ENCODE measurements around the gene CACNB1.

The CACNB1 gene

GRCh38 chr17:39192901-39193300 lies 4.6 kb downstream of the CACNB1 start:
- Histone ChIP-seq H3K9me3 (ENCODE audit: control insufficient read depth, low read length) (no peaks in the 10 kb centered on the region), H3K27ac (ENCODE audit: insufficient read depth, low read depth, low read length, poor library complexity, severe bottlenecking) (no peak overlapping the region), H3K4me3 (ENCODE audit: insufficient read depth, low read depth, low read length) (no peak overlapping the region), H3K36me3 (ENCODE audit: control insufficient read depth, insufficient read depth, low read length) (peaks cover 8% of the 10 kb centered on the region), H3K4me1 (ENCODE audit: control insufficient read depth, insufficient read depth, low read length) (peaks cover 21% of the 10 kb centered on the region), H3K27me3 (ENCODE audit: control insufficient read depth, insufficient read depth, low read length, poor library complexity, severe bottlenecking) (no peaks in the 10 kb centered on the region)
- 89 to 96% methylated on average over 16 of the region's 16 CpGs for WGBS, 2 experiments

GRCh38 chr17:39191750-39192510 lies 5.5 kb downstream of the CACNB1 start:
- Histone ChIP-seq H3K4me1 (ENCODE audit: control insufficient read depth, insufficient read depth, low read length) (peaks cover 20% of the 10 kb centered on the region), H3K27me3 (ENCODE audit: control insufficient read depth, insufficient read depth, low read length, poor library complexity, severe bottlenecking) (no peaks in the 10 kb centered on the region), H3K36me3 (ENCODE audit: control insufficient read depth, insufficient read depth, low read length) (peaks cover 16% of the 10 kb centered on the region), H3K27ac (ENCODE audit: insufficient read depth, low read depth, low read length, poor library complexity, severe bottlenecking) (no peak overlapping the region), H3K4me3 (ENCODE audit: insufficient read depth, low read depth, low read length) (no peak overlapping the region), H3K9me3 (ENCODE audit: control insufficient read depth, low read length) (no peaks in the 10 kb centered on the region)
- WGBS, 2 experiments = 94% methylated on average over 9 of the region's 9 CpGs

GRCh38 chr17:39187152-39187830 lies 10.2 kb downstream of the CACNB1 start:
- H3K9me3 ChIP-seq (ENCODE audit: control insufficient read depth, low read length) = no peaks in the 10 kb centered on the region
- no peak overlapping the region for H3K4me3 ChIP-seq (ENCODE audit: insufficient read depth, low read depth, low read length)
- H3K4me1 ChIP-seq (ENCODE audit: control insufficient read depth, insufficient read depth, low read length) = no peaks in the 10 kb centered on the region
- H3K27ac ChIP-seq (ENCODE audit: insufficient read depth, low read depth, low read length, poor library complexity, severe bottlenecking) = no peak overlapping the region
- no peaks in the 10 kb centered on the region for H3K27me3 ChIP-seq (ENCODE audit: control insufficient read depth, insufficient read depth, low read length, poor library complexity, severe bottlenecking)
- WGBS, 2 experiments = 94 to 96% methylated on average over 9 of the region's 9 CpGs
- peaks cover 33% of the 10 kb centered on the region for H3K36me3 ChIP-seq (ENCODE audit: control insufficient read depth, insufficient read depth, low read length)

- peaks cover 31% of the 10 kb centered on the region for H3K36me3 ChIP-seq (ENCODE audit: control insufficient read depth, insufficient read depth, low read length)
- no peak overlapping the region for H3K4me3 ChIP-seq (ENCODE audit: insufficient read depth, low read depth, low read length)
- H3K4me1 ChIP-seq (ENCODE audit: control insufficient read depth, insufficient read depth, low read length) = no peaks in the 10 kb centered on the region
- H3K27ac ChIP-seq (ENCODE audit: insufficient read depth, low read depth, low read length, poor library complexity, severe bottlenecking) = no peak overlapping the region
- WGBS, 2 experiments = 96% methylated on average over 15 of the region's 15 CpGs
- H3K9me3 ChIP-seq (ENCODE audit: control insufficient read depth, low read length) = no peaks in the 10 kb centered on the region
- no peaks in the 10 kb centered on the region for H3K27me3 ChIP-seq (ENCODE audit: control insufficient read depth, insufficient read depth, low read length, poor library complexity, severe bottlenecking)
Measured at GRCh38 chr17:39186481-39187002, 10.9 kb downstream of the CACNB1 start.

- no peaks in the 10 kb centered on the region for H3K9me3 ChIP-seq (ENCODE audit: control insufficient read depth, low read length)
- no peak overlapping the region for H3K27ac ChIP-seq (ENCODE audit: insufficient read depth, low read depth, low read length, poor library complexity, severe bottlenecking)
- peaks cover 31% of the 10 kb centered on the region for H3K36me3 ChIP-seq (ENCODE audit: control insufficient read depth, insufficient read depth, low read length)
- 94 to 96% methylated on average over 10 of the region's 10 CpGs for WGBS, 2 experiments
- H3K4me3 ChIP-seq (ENCODE audit: insufficient read depth, low read depth, low read length) = no peak overlapping the region
- no peaks in the 10 kb centered on the region for H3K4me1 ChIP-seq (ENCODE audit: control insufficient read depth, insufficient read depth, low read length)
- no peaks in the 10 kb centered on the region for H3K27me3 ChIP-seq (ENCODE audit: control insufficient read depth, insufficient read depth, low read length, poor library complexity, severe bottlenecking)
Measured at GRCh38 chr17:39183720-39184119, 13.7 kb downstream of the CACNB1 start.

GRCh38 chr17:39183045-39183444 lies 14.4 kb downstream of the CACNB1 start:
- Histone ChIP-seq H3K4me3 (ENCODE audit: insufficient read depth, low read depth, low read length) (no peak overlapping the region), H3K9me3 (ENCODE audit: control insufficient read depth, low read length) (no peaks in the 10 kb centered on the region), H3K27ac (ENCODE audit: insufficient read depth, low read depth, low read length, poor library complexity, severe bottlenecking) (no peak overlapping the region), H3K36me3 (ENCODE audit: control insufficient read depth, insufficient read depth, low read length) (peaks cover 33% of the 10 kb centered on the region), H3K27me3 (ENCODE audit: control insufficient read depth, insufficient read depth, low read length, poor library complexity, severe bottlenecking) (no peaks in the 10 kb centered on the region), H3K4me1 (ENCODE audit: control insufficient read depth, insufficient read depth, low read length) (no peaks in the 10 kb centered on the region)
- 88 to 92% methylated on average over 5 of the region's 5 CpGs for whole genome bisulfite sequencing, 2 experiments

- Histone ChIP-seq H3K27ac (ENCODE audit: insufficient read depth, low read depth, low read length, poor library complexity, severe bottlenecking) (no peak overlapping the region), H3K36me3 (ENCODE audit: control insufficient read depth, insufficient read depth, low read length) (peaks cover 20% of the 10 kb centered on the region), H3K4me1 (ENCODE audit: control insufficient read depth, insufficient read depth, low read length) (no peaks in the 10 kb centered on the region), H3K27me3 (ENCODE audit: control insufficient read depth, insufficient read depth, low read length, poor library complexity, severe bottlenecking) (no peaks in the 10 kb centered on the region), H3K4me3 (ENCODE audit: insufficient read depth, low read depth, low read length) (no peak overlapping the region), H3K9me3 (ENCODE audit: control insufficient read depth, low read length) (no peaks in the 10 kb centered on the region)
- 95 to 97% methylated on average over 5 of the region's 5 CpGs for WGBS, 2 experiments
Measured at GRCh38 chr17:39181303-39181702, 16.2 kb downstream of the CACNB1 start.

GRCh38 chr17:39178536-39178935 lies 18.9 kb downstream of the CACNB1 start:
- Histone ChIP-seq H3K36me3 (ENCODE audit: control insufficient read depth, insufficient read depth, low read length) (peaks cover 10% of the 10 kb centered on the region), H3K4me3 (ENCODE audit: insufficient read depth, low read depth, low read length) (no peak overlapping the region), H3K27me3 (ENCODE audit: control insufficient read depth, insufficient read depth, low read length, poor library complexity, severe bottlenecking) (no peaks in the 10 kb centered on the region), H3K4me1 (ENCODE audit: control insufficient read depth, insufficient read depth, low read length) (peaks cover 3% of the 10 kb centered on the region), H3K27ac (ENCODE audit: insufficient read depth, low read depth, low read length, poor library complexity, severe bottlenecking) (no peak overlapping the region), H3K9me3 (ENCODE audit: control insufficient read depth, low read length) (no peaks in the 10 kb centered on the region)
- 92 to 98% methylated on average over 4 of the region's 4 CpGs for WGBS, 2 experiments

GRCh38 chr17:39177256-39177655 lies 20.2 kb downstream of the CACNB1 start:
- Histone ChIP-seq H3K4me3 (ENCODE audit: insufficient read depth, low read depth, low read length) (no peak overlapping the region), H3K36me3 (ENCODE audit: control insufficient read depth, insufficient read depth, low read length) (peaks cover 3% of the 10 kb centered on the region), H3K4me1 (ENCODE audit: control insufficient read depth, insufficient read depth, low read length) (peaks cover 3% of the 10 kb centered on the region), H3K9me3 (ENCODE audit: control insufficient read depth, low read length) (no peaks in the 10 kb centered on the region), H3K27me3 (ENCODE audit: control insufficient read depth, insufficient read depth, low read length, poor library complexity, severe bottlenecking) (no peaks in the 10 kb centered on the region), H3K27ac (ENCODE audit: insufficient read depth, low read depth, low read length, poor library complexity, severe bottlenecking) (no peak overlapping the region)
- WGBS, 2 experiments = 85 to 88% methylated on average over 12 of the region's 12 CpGs

GRCh38 chr17:39175695-39176093 lies 21.8 kb downstream of the CACNB1 start:
- H3K27ac ChIP-seq (ENCODE audit: insufficient read depth, low read depth, low read length, poor library complexity, severe bottlenecking) = no peak overlapping the region
- H3K27me3 ChIP-seq (ENCODE audit: control insufficient read depth, insufficient read depth, low read length, poor library complexity, severe bottlenecking) = no peaks in the 10 kb centered on the region
- no peak overlapping the region for H3K4me3 ChIP-seq (ENCODE audit: insufficient read depth, low read depth, low read length)
- WGBS, 2 experiments = 91 to 92% methylated on average over 10 of the region's 10 CpGs
- H3K4me1 ChIP-seq (ENCODE audit: control insufficient read depth, insufficient read depth, low read length) = peaks cover 3% of the 10 kb centered on the region
- H3K36me3 ChIP-seq (ENCODE audit: control insufficient read depth, insufficient read depth, low read length) = peaks cover 3% of the 10 kb centered on the region
- no peaks in the 10 kb centered on the region for H3K9me3 ChIP-seq (ENCODE audit: control insufficient read depth, low read length)

Data from ectodermal cell (in vitro differentiated cells).